Measurements from ENCODE around the gene CCDC107. TPM values are rescaled to one million over a fixed set of nuclear protein-coding genes. Genes with fewer than 3 reads are reported as not detected.

The CCDC107 gene
- total and polyA plus RNA-seq, 9 of the 15 experiments (the other 6 are each of a cell fraction or from before 2014, with no cell fraction given): 0.35 to 11.3 (median 6.9) TPM; not detected in 1

DNA sequence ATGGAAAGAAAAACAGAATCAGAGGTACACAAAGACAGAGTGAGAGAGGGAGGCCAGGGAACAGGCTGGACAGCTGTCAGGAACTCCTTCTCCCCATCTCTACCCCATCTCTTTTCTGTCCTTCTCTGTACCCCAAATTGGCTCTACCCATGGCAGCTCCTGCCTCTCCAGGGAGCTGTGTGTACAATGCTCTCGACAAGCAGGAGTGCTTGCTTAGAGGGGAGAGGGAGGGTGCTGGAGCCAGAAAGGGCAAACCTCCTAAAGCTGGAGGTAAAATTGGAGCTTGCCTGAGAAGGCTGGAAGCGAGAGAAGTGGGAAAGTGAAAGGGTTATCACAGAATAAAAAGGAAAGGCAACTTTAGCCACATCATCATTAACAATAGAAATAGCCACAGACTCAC, 25.2 kb downstream of the CCDC107 start:
- no peak overlapping the region for H3K27ac ChIP-seq (ENCODE audit: extremely low read depth, low read depth, low read length)
- TF ChIP-seq ZNF232 (CRISPR knock-in tag; IDR thresholded peaks at IDR 0.05): no peak
- TF ChIP-seq GTF2A2 (tag; IDR thresholded peaks at IDR 0.05): no peak
- TF ChIP-seq, protein P1, sequence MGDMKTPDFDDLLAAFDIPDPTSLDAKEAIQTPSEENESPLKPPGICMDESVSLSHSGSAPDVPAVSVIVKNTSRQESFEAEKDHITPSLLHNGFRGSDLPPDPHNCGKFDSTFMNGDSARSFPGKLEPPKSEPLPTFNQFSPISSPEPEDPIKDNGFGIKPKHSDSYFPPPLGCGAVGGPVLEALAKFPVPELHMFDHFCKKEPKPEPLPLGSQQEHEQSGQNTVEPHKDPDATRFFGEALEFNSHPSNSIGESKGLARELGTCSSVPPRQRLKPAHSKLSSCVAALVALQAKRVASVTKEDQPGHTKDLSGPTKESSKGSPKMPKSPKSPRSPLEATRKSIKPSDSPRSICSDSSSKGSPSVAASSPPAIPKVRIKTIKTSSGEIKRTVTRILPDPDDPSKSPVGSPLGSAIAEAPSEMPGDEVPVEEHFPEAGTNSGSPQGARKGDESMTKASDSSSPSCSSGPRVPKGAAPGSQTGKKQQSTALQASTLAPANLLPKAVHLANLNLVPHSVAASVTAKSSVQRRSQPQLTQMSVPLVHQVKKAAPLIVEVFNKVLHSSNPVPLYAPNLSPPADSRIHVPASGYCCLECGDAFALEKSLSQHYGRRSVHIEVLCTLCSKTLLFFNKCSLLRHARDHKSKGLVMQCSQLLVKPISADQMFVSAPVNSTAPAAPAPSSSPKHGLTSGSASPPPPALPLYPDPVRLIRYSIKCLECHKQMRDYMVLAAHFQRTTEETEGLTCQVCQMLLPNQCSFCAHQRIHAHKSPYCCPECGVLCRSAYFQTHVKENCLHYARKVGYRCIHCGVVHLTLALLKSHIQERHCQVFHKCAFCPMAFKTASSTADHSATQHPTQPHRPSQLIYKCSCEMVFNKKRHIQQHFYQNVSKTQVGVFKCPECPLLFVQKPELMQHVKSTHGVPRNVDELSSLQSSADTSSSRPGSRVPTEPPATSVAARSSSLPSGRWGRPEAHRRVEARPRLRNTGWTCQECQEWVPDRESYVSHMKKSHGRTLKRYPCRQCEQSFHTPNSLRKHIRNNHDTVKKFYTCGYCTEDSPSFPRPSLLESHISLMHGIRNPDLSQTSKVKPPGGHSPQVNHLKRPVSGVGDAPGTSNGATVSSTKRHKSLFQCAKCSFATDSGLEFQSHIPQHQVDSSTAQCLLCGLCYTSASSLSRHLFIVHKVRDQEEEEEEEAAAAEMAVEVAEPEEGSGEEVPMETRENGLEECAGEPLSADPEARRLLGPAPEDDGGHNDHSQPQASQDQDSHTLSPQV (IDR thresholded peaks at IDR 0.05): no peak
- TF ChIP-seq SMARCB1 (IDR thresholded peaks at IDR 0.05; ENCODE audit: insufficient read length, low read depth): no peak
- TF ChIP-seq, protein P2, sequence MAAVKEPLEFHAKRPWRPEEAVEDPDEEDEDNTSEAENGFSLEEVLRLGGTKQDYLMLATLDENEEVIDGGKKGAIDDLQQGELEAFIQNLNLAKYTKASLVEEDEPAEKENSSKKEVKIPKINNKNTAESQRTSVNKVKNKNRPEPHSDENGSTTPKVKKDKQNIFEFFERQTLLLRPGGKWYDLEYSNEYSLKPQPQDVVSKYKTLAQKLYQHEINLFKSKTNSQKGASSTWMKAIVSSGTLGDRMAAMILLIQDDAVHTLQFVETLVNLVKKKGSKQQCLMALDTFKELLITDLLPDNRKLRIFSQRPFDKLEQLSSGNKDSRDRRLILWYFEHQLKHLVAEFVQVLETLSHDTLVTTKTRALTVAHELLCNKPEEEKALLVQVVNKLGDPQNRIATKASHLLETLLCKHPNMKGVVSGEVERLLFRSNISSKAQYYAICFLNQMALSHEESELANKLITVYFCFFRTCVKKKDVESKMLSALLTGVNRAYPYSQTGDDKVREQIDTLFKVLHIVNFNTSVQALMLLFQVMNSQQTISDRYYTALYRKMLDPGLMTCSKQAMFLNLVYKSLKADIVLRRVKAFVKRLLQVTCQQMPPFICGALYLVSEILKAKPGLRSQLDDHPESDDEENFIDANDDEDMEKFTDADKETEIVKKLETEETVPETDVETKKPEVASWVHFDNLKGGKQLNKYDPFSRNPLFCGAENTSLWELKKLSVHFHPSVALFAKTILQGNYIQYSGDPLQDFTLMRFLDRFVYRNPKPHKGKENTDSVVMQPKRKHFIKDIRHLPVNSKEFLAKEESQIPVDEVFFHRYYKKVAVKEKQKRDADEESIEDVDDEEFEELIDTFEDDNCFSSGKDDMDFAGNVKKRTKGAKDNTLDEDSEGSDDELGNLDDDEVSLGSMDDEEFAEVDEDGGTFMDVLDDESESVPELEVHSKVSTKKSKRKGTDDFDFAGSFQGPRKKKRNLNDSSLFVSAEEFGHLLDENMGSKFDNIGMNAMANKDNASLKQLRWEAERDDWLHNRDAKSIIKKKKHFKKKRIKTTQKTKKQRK (IDR thresholded peaks at IDR 0.05; ENCODE audit: borderline replicate concordance, low read depth, low read length): no peak
- TF ChIP-seq, protein P3, sequence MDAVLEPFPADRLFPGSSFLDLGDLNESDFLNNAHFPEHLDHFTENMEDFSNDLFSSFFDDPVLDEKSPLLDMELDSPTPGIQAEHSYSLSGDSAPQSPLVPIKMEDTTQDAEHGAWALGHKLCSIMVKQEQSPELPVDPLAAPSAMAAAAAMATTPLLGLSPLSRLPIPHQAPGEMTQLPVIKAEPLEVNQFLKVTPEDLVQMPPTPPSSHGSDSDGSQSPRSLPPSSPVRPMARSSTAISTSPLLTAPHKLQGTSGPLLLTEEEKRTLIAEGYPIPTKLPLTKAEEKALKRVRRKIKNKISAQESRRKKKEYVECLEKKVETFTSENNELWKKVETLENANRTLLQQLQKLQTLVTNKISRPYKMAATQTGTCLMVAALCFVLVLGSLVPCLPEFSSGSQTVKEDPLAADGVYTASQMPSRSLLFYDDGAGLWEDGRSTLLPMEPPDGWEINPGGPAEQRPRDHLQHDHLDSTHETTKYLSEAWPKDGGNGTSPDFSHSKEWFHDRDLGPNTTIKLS (IDR thresholded peaks at IDR 0.05; ENCODE audit: borderline replicate concordance, low read depth): no peak
- TF ChIP-seq TEAD4 (IDR thresholded peaks at IDR 0.05; ENCODE audit: low read length): no peak
- TF ChIP-seq TEAD4 (CRISPR knock-in tag; IDR thresholded peaks at IDR 0.05; ENCODE audit: borderline replicate concordance): no peak
- H3K79me2 ChIP-seq (ENCODE audit: control insufficient read depth, insufficient read depth, low read length): no peaks in the 10 kb centered on the region
- in situ Hi-C loops (cut with MboI): no loop called here
- no peak overlapping the region for H3K9ac ChIP-seq (ENCODE audit: insufficient read depth in 1 of 2, low read depth in 2 of 2, low read length in 2 of 2)
- H3K9me3 ChIP-seq (replicated peaks; ENCODE audit: control insufficient read depth, insufficient read depth, low read depth, low read length): no peaks in the 10 kb centered on the region
- H4K20me1 ChIP-seq (replicated peaks; ENCODE audit: control insufficient read depth, insufficient read depth, low read length): no peaks in the 10 kb centered on the region
- CTCF ChIA-PET (ENCODE audit: low intra/inter-chr PET ratio): no interaction called here
- intact Hi-C loops (cut with micrococcal nuclease): no loop called here
- H3K4me2 ChIP-seq (ENCODE audit: insufficient read depth, low read length): no peak overlapping the region
- 38% methylated on average over 2 of the region's 2 CpGs for WGBS (ENCODE audit: insufficient coverage, low coverage, missing lambda C conversion rate)
- POLR2A ChIA-PET: interaction anchor here (1.6 kb wide), 1 partner anchor 19 kb away, joined by 4 read pairs; no protein-coding TSS in a partner anchor
- peaks cover 0 to 8% of the 10 kb centered on the region in 2 experiments; a peak in 3 of 5 replicates for H3K4me1 ChIP-seq (replicated peaks in 1 of 2; ENCODE audit: control insufficient read depth in 2 of 2, insufficient read depth in 2 of 2, low read length in 2 of 2)
- no TSS peak for BruUV-seq (replicated peaks)
- H3K9me1 ChIP-seq (ENCODE audit: control insufficient read depth, insufficient read depth, low read length): no peaks in the 10 kb centered on the region
- no peak for FAIRE-seq
- no peak for DNase-seq (ENCODE audit: extremely low read depth in 1 of 4, low spot score in 3 of 4)
- H3K36me3 ChIP-seq (ENCODE audit: control insufficient read depth, insufficient read depth, low read length): peaks cover 7% of the 10 kb centered on the region; the same call in 2 of the 3 replicates
- no peak overlapping the region for H3K4me3 ChIP-seq
- no peaks in the 10 kb centered on the region for H3K27me3 ChIP-seq (ENCODE audit: control insufficient read depth in 2 of 2, insufficient read depth in 2 of 2, low read length in 2 of 2)
- H2AFZ ChIP-seq (ENCODE audit: low read depth, low read length): no peak overlapping the region
- ATAC-seq: no peak

Data from K562 (cell line).